Transverse colon (tissue), 4 donors: ENCODE results near the gene ZNF69. TPM values are rescaled to one million over a fixed set of nuclear protein-coding genes. Genes with fewer than 3 reads are reported as not detected.
"Not testable (repeated sequence)": the region's sequence is repeated elsewhere in the genome, so short reads cannot be mapped to it uniquely, and the experiment has no call there.

ENCODE experiments used
- DNase-seq: peaks from one replicate; pipeline ENCODE4 v3.0.0-alpha.2; 2019
- H3K27ac ChIP-seq, 4 donors: fragments of 200-600 bp; sonication (generic); 2 replicates each; pipeline ENCODE4 v1.5.1; 2016 to 2018; ENCODE audit warnings: inconsistent platforms in 4 of 4
- H3K27me3 ChIP-seq: fragments of 200-600 bp; sonication (generic); 2 replicates; pipeline ENCODE4 v1.5.1; 2017; ENCODE audit warnings: inconsistent platforms
- H3K36me3 ChIP-seq, 4 donors: fragments of 200-600 bp; sonication (generic); 2 replicates each; pipeline ENCODE4 v1.5.1; 2017 to 2019; ENCODE audit warnings: inconsistent platforms in 4 of 4
- H3K4me1 ChIP-seq, 4 donors: fragments of 200-600 bp; sonication (generic); 2 replicates each; pipeline ENCODE4 v1.5.1; 2017 to 2020; ENCODE audit warnings: inconsistent platforms in 4 of 4
- H3K4me3 ChIP-seq, 4 donors: fragments of 200-600 bp; sonication (generic); 1 replicate in 1 of 4; 2 replicates in 3 of 4; pipeline versions ENCODE4 v1.5.1 to v1.6.1; 2017 to 2019; ENCODE audit warnings: inconsistent platforms in 4 of 4
- H3K9me3 ChIP-seq, 2 donors: fragments of 200-600 bp; sonication (generic); 2 replicates each; pipeline ENCODE4 v1.5.1; 2017 to 2019; ENCODE audit warnings: inconsistent platforms in 2 of 2
- EP300 ChIP-seq: sonication (generic); formaldehyde crosslinking; IDR thresholded peaks from one replicate; pipeline ENCODE4 v1.6.1; 2017; ENCODE audit warnings: antibody characterized with exemption, low read depth
- POLR2A ChIP-seq: fragments of 450-650 bp; IDR thresholded peaks from one replicate; pipeline ENCODE4 v1.6.1; 2016; ENCODE audit warnings: antibody characterized with exemption, mild to moderate bottlenecking, moderate library complexity
- POLR2AphosphoS5 ChIP-seq, 3 donors: sonication (generic); formaldehyde crosslinking; IDR thresholded peaks; one replicate each; pipeline ENCODE4 v1.6.1; 2016; ENCODE audit warnings: antibody characterized with exemption in 3 of 3
- WGBS, 2 donors: methylation state at CpG; one replicate each; pipeline ENCODE4 v1.1.5; 2018; ENCODE audit warnings: low coverage in 1 of 2; 5-methylcytosine and 5-hydroxymethylcytosine counted together
- in situ Hi-C, 4 donors: fragments of 200-750 bp; cut with MboI; loops; one replicate each; pipeline versions ENCODE4 v1.15.0 to v1.15.1; 2017; ENCODE audit warnings: low sequenced_read_pairs in 3 of 4, low pct_ligation_motif_present in 1 of 4, low pct_unique_long_range_greater_than_20kb in 1 of 4
- intact Hi-C: fragments of 100-400 bp; cut with DNase I; formaldehyde crosslinking; loops from one replicate; pipeline ENCODE4 v1.15.1; 2023; ENCODE audit warnings: low total_unique reads
- total RNA-seq, 4 donors: library from RNA; depleted of rRNA; stranded (reverse); fragments of >200 nt; gene quantifications; one replicate each; pipeline ENCODE4 v1.1.0, GENCODE V29; 2016
- TF ChIP-seq, protein P1 (sequence below), 5 experiments: fragments of 200-600 bp in 3 of 5; fragments of 450-650 bp in 2 of 5; sonication (generic) in 3 of 5; IDR thresholded peaks; 1 replicate in 2 of 5; 2 replicates in 3 of 5; pipeline ENCODE4 v1.5.1; 2016 to 2017; ENCODE audit warnings: antibody characterized with exemption in 5 of 5, inconsistent platforms in 3 of 5, mild to moderate bottlenecking in 2 of 5, moderate library complexity in 1 of 5

Gene ZNF69
- 10 to 100 TPM; 27.4 to 42.6 (median 29.9) TPM for total RNA-seq

DNA sequence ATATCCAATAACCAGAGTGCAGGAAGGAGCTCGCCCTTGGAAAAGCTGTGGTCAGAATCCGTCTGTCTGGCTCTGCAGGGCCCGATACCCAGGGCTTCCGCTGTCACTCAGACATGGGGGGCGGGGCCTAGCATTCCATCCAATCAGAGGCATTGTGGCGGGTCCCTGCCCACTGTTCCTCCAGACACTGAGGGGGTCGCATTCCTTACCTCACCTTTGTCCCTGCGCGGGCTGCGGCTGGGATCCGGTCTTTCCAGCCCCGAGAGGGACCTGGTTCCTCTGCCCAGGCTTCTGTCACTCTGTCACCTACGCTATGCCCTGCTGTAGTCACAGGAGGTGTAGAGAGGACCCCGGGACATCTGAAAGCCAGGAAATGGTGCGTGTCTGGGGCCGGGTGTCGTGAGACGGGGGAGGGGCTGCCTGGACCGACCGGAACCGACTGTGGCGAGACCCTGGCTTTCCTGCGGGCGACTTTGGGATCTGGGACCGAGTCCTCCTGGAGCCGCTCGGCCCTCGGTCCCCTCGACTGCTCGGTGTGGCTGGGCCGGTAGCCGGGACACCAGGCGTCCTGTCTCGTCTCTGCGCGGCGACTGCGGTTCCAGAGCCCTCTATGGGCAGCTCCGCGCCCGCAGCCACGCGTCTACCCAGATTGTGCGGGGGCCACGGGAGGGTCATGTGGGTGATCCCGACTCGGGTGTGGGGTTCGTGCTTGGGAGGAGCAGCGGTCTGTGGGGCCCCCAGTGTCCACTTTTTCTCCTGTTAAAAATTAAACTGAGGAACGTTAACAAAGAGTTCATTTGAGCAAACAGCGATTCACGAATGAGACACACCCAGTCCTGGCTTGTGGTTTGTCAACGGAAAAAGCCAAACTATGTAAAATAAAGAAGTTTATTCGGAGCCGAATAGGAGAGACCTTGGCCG is at the start of gene ZNF69:
TSS of gene ZNF69 (plus strand) at position 172 of the 921 bp plus-strand sequence. CDS start at position 314, 142 bp downstream.
- DNase-seq: peak; percentile 94
- 0 to 1% methylated on average over 3 to 56 of the region's 56 CpGs for WGBS, 2 donors
- Histone ChIP-seq H3K4me1 (peaks cover 0 to 33% (median 20%) of the 10 kb centered on the region in 4 donors), H3K27ac (peak within 1 kb of the TSS; percentile 88 to 95 (median 94)), H3K27me3 (no peaks in the 10 kb centered on the region), H3K4me3 (peak within 1 kb of the TSS; percentile 53 to 73 (median 58)), H3K9me3 (peaks cover 0 to 1% of the 10 kb centered on the region in 2 donors), H3K36me3 (peaks cover 0 to 2% (median 0%) of the 10 kb centered on the region in 4 donors)
- in situ Hi-C loops (loop anchor here in 2 of 4 donors (25.0 kb wide), 2 partner anchors 99 to 249 kb away; partner anchors contain the start of gene ZNF20 (in 1 of the 2)), intact Hi-C loops (no loop called here)
- TF ChIP-seq EP300 (no peak), POLR2A (peak; percentile 68), POLR2AphosphoS5 (IDR thresholded peaks at IDR 0.05) (peak; percentile 66 to 81 (median 68))
- TF ChIP-seq, protein P1, sequence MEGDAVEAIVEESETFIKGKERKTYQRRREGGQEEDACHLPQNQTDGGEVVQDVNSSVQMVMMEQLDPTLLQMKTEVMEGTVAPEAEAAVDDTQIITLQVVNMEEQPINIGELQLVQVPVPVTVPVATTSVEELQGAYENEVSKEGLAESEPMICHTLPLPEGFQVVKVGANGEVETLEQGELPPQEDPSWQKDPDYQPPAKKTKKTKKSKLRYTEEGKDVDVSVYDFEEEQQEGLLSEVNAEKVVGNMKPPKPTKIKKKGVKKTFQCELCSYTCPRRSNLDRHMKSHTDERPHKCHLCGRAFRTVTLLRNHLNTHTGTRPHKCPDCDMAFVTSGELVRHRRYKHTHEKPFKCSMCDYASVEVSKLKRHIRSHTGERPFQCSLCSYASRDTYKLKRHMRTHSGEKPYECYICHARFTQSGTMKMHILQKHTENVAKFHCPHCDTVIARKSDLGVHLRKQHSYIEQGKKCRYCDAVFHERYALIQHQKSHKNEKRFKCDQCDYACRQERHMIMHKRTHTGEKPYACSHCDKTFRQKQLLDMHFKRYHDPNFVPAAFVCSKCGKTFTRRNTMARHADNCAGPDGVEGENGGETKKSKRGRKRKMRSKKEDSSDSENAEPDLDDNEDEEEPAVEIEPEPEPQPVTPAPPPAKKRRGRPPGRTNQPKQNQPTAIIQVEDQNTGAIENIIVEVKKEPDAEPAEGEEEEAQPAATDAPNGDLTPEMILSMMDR (IDR thresholded peaks at IDR 0.05): peak; percentile 12 to 46 (median 18)

DNA sequence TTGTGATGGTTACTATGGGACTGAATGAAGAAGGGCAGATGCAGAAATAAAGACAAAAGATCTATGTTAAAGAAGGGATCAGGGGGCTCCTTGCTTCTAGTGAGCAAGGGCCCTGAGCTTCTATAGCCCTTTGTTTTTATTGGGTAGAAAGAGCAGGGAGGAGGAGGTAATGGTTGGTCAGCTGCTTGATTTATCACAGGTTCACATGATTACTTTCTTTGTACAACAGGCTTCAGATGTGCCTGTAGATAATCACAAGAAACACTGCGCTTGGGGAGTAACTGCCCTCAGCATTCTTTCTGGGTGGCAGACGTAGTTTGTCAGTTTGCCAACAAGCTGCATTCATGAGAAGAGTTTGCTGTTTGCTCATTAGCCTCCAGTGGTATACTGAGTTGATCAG is 43.9 kb upstream of the ZNF69 start:
- WGBS, 2 donors: 48 to 50% methylated on average over 2 of the region's 2 CpGs
- DNase-seq: no peak
- in situ Hi-C loops: no loop called here
- Histone ChIP-seq H3K36me3 (no peaks in the 10 kb centered on the region), H3K4me3 (no peak overlapping the region), H3K4me1 (peaks cover 0 to 3% (median 0%) of the 10 kb centered on the region in 4 donors), H3K27ac (no peak overlapping the region), H3K27me3 (no peaks in the 10 kb centered on the region), H3K9me3 (no peaks in the 10 kb centered on the region)
- TF ChIP-seq POLR2AphosphoS5 (IDR thresholded peaks at IDR 0.05) (no peak), EP300 (no peak), POLR2A (no peak)
- TF ChIP-seq, protein P1 (IDR thresholded peaks at IDR 0.05): no peak
- intact Hi-C loops: no loop called here

DNA sequence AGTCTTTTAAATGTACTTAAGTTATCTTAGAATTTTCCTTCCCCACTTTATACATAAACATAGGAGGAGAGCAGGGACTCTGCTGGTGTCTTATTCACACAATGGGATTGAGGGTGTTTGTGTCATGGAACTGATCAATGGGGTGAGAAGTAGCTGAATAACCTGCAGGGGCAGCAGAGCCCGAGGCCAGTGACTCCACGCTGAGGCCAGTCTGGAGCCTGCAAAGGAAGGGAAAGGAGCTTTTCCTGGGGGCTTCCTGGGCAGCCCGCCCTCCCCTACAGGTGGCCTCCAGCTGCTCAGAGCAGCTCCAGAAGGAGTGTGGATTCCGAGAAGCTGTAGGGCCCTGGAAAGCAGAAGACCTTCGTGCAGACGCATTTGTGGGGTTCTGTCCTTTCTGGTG is 40.0 kb upstream of the ZNF69 start:
- DNase-seq, intact Hi-C loops, H3K9me3 ChIP-seq, H3K36me3 ChIP-seq, H3K27ac ChIP-seq, H3K4me3 ChIP-seq, H3K27me3 ChIP-seq, in situ Hi-C loops: not testable (repeated sequence)
- H3K4me1 ChIP-seq: peaks cover 2 to 18% (median 3%) of the 10 kb centered on the region in 4 donors
- WGBS, 2 donors: 85% methylated on average over 6 of the region's 6 CpGs; no CpG with 5 or more reads in 1 of the 2 donors

DNA sequence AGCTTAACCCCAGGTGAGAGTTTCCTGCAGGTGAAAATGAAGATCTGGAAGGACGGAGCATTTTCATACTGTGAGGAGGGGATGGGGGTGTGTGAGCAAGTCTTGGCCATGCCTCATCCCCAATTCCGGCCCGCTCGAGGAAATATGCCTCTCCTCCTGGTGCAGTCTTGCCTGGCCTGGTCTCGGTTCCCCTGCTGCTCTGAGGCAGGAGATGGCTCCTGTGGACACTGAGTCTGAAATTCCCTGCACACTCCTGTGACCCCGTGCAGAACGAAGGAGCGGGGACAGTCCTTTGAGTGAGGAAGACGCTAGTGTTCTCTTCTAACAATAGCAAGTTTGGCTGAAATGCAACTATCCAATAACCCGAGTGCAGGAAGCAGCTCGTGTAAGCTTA is 39.4 kb upstream of the ZNF69 start:
- 45% methylated on average over 11 of the region's 11 CpGs; no CpG with 5 or more reads in 1 of the 2 donors for WGBS, 2 donors

More for the DNA sequence above, 39.4 kb upstream of the ZNF69 start:
- no peak for DNase-seq
- H3K4me3 ChIP-seq: peak overlapping the region in 3 of 4 donors; percentile 43 to 78 (median 55)
- peaks cover 2 to 18% (median 3%) of the 10 kb centered on the region in 4 donors for H3K4me1 ChIP-seq
- no peaks in the 10 kb centered on the region for H3K9me3 ChIP-seq
- H3K27me3 ChIP-seq: no peaks in the 10 kb centered on the region
- TF ChIP-seq EP300 (no peak), POLR2AphosphoS5 (IDR thresholded peaks at IDR 0.05) (no peak), POLR2A (no peak)
- TF ChIP-seq, protein P1 (IDR thresholded peaks at IDR 0.05): no peak
- intact Hi-C loops (no loop called here), in situ Hi-C loops (no loop called here)
- H3K36me3 ChIP-seq: no peaks in the 10 kb centered on the region
- peak overlapping the region; percentile 70 to 78 (median 74) for H3K27ac ChIP-seq
